Aorta (tissue), 5 donors: ENCODE results near the gene KNDC1. TPM values are rescaled to one million over a fixed set of nuclear protein-coding genes. Genes with fewer than 3 reads are reported as not detected.

Experiments
- ATAC-seq: fragments of 200-7000 bp; cut with Tn5 transposase; one replicate; pipeline ENCODE4 v1.9.1; 2022; ENCODE audit warnings: moderate library complexity; ENCODE audit not compliant: low FRiP score
- DNase-seq, 2 donors: peaks; one replicate each; pipeline ENCODE4 v3.0.0-alpha.2; 2020
- H3K27ac ChIP-seq, 2 donors: one replicate each; pipeline ENCODE4 v1.5.1; 2013; ENCODE audit warnings: low read length in 2 of 2, mild to moderate bottlenecking in 2 of 2, moderate library complexity in 2 of 2, control low read depth in 1 of 2, inconsistent platforms in 1 of 2, low read depth in 1 of 2
- H3K27me3 ChIP-seq, 2 donors: one replicate each; pipeline ENCODE4 v1.6.1; 2013; ENCODE audit warnings: control low read depth in 1 of 2, low read length in 1 of 2, mild to moderate bottlenecking in 1 of 2, moderate library complexity in 1 of 2; ENCODE audit not compliant: insufficient read depth in 2 of 2, control insufficient read depth in 1 of 2
- H3K36me3 ChIP-seq, 2 donors: one replicate each; pipeline ENCODE4 v1.6.1; 2013; ENCODE audit warnings: control low read depth in 1 of 2, low read length in 1 of 2, mild to moderate bottlenecking in 1 of 2; ENCODE audit not compliant: insufficient read depth in 2 of 2, control insufficient read depth in 1 of 2
- H3K4me1 ChIP-seq, 2 donors: one replicate each; pipeline ENCODE4 v1.6.1; 2013; ENCODE audit warnings: low read length in 2 of 2, control low read depth in 1 of 2, mild to moderate bottlenecking in 1 of 2, moderate library complexity in 1 of 2; ENCODE audit not compliant: insufficient read depth in 2 of 2, control insufficient read depth in 1 of 2
- H3K4me3 ChIP-seq, 2 donors: one replicate each; pipeline ENCODE4 v1.5.1; 2013; ENCODE audit warnings: low read length in 2 of 2, control low read depth in 1 of 2, mild to moderate bottlenecking in 1 of 2
- H3K9me3 ChIP-seq: one replicate; pipeline ENCODE4 v1.6.1; 2013; ENCODE audit warnings: mild to moderate bottlenecking, low read length; ENCODE audit not compliant: control insufficient read depth
- WGBS, 2 donors: extraction: QIAGEN DNeasy Blood & Tissue Kit; methylation state at CpG; one replicate each; pipeline ENCODE4 v1.1.7; 2013; 5-methylcytosine and 5-hydroxymethylcytosine counted together
- intact Hi-C, 2 donors: fragments of 100-400 bp; cut with DNase I; formaldehyde crosslinking; loops; one replicate each; pipeline versions ENCODE4 v1.14.2 to v1.15.0; 2022
- polyA plus RNA-seq, 2 donors: library from polyadenylated mRNA; stranded (reverse); fragments of 200-250 nt; gene quantifications; one replicate each; pipeline ENCODE4 v1.2.3, GENCODE V29; 2013
- total RNA-seq, 2 donors: library from RNA; stranded (reverse); fragmentation: NEBNext Ultra II Directional; extraction: Animal tissue kit (Norgen Biotek cat#: 25700); gene quantifications; one replicate each; pipeline ENCODE4 v1.2.1, GENCODE V29; 2021
- donor health status: healthy with polysubstance abuse.
- donor health status: Bipolar disorder and iron deficiency.
- donor health status: DM: no; HTN: no; CAD: no.
- donor health status: DM: no; HTN: no; CAD: no.
- donor health status: DM: yes; HTN: yes; CAD: no.

The KNDC1 gene
- total and polyA plus RNA-seq, 4 donors: 0.05 to 0.36 (median 0.19) TPM

- Histone ChIP-seq H3K4me3 (no peak overlapping the region), H3K27me3 (no peaks in the 10 kb centered on the region), H3K4me1 (no peaks in the 10 kb centered on the region), H3K36me3 (no peaks in the 10 kb centered on the region), H3K27ac (no peak overlapping the region), H3K9me3 (no peaks in the 10 kb centered on the region)
- ATAC-seq (no peak), DNase-seq (no peak)
- intact Hi-C loops: no loop called here
- WGBS, 2 donors: 91 to 92% methylated on average over 65 to 66 of the region's 66 CpGs
Measured at GRCh38 chr10:133182791-133183645, 23.0 kb downstream of the KNDC1 start.

- no peak overlapping the region for H3K4me3 ChIP-seq
- intact Hi-C loops: no loop called here
- WGBS, 2 donors: 87 to 89% methylated on average over 21 of the region's 21 CpGs
- no peak for DNase-seq
- no peaks in the 10 kb centered on the region for H3K4me1 ChIP-seq
- H3K27ac ChIP-seq: no peak overlapping the region
- no peaks in the 10 kb centered on the region for H3K9me3 ChIP-seq
- H3K27me3 ChIP-seq: no peaks in the 10 kb centered on the region
- no peak for ATAC-seq
- no peaks in the 10 kb centered on the region for H3K36me3 ChIP-seq
Measured at GRCh38 chr10:133183646-133184378, 23.8 kb downstream of the KNDC1 start.

- intact Hi-C loops: no loop called here
- H3K9me3 ChIP-seq: no peaks in the 10 kb centered on the region
- no peak for ATAC-seq
Measured at GRCh38 chr10:133184591-133185244, 24.7 kb downstream of the KNDC1 start.

GRCh38 chr10:133185421-133185820 is 25.4 kb downstream of the KNDC1 start:
- Histone ChIP-seq H3K36me3 (no peaks in the 10 kb centered on the region), H3K9me3 (no peaks in the 10 kb centered on the region), H3K4me3 (no peak overlapping the region), H3K27ac (no peak overlapping the region), H3K27me3 (no peaks in the 10 kb centered on the region), H3K4me1 (no peaks in the 10 kb centered on the region)
- 74 to 79% methylated on average over 11 of the region's 11 CpGs for WGBS, 2 donors
- intact Hi-C loops: no loop called here
- ATAC-seq: no peak
- DNase-seq: no peak

More at GRCh38 chr10:133184591-133185244, 24.7 kb downstream of the KNDC1 start:
- no peaks in the 10 kb centered on the region for H3K4me1 ChIP-seq
- H3K4me3 ChIP-seq: no peak overlapping the region
- H3K27ac ChIP-seq: no peak overlapping the region
- no peaks in the 10 kb centered on the region for H3K36me3 ChIP-seq
- DNase-seq: no peak
- H3K27me3 ChIP-seq: no peaks in the 10 kb centered on the region
- WGBS, 2 donors: 86 to 88% methylated on average over 23 of the region's 23 CpGs

GRCh38 chr10:133185916-133186315 is 25.9 kb downstream of the KNDC1 start:
- no peak for ATAC-seq
- no peak for DNase-seq
- Histone ChIP-seq H3K36me3 (no peaks in the 10 kb centered on the region), H3K27ac (no peak overlapping the region), H3K9me3 (no peaks in the 10 kb centered on the region), H3K4me1 (no peaks in the 10 kb centered on the region), H3K4me3 (no peak overlapping the region), H3K27me3 (no peaks in the 10 kb centered on the region)
- intact Hi-C loops: no loop called here
- 55 to 68% methylated on average over 15 to 27 of the region's 27 CpGs for WGBS, 2 donors

GRCh38 chr10:133186416-133187090 is 26.5 kb downstream of the KNDC1 start:
- no peaks in the 10 kb centered on the region for H3K27me3 ChIP-seq
- no peak overlapping the region for H3K4me3 ChIP-seq
- WGBS, 2 donors: 62 to 78% methylated on average over 34 of the region's 34 CpGs

GRCh38 chr10:133187091-133187905 is 27.3 kb downstream of the KNDC1 start:
- Histone ChIP-seq H3K27me3 (no peaks in the 10 kb centered on the region), H3K27ac (no peak overlapping the region), H3K4me3 (no peak overlapping the region), H3K4me1 (no peaks in the 10 kb centered on the region), H3K9me3 (peaks cover 2% of the 10 kb centered on the region), H3K36me3 (no peaks in the 10 kb centered on the region)
- DNase-seq (no peak), ATAC-seq (no peak)
- 88 to 92% methylated on average over 38 of the region's 38 CpGs for WGBS, 2 donors
- intact Hi-C loops: no loop called here

More at GRCh38 chr10:133186416-133187090, 26.5 kb downstream of the KNDC1 start:
- no peaks in the 10 kb centered on the region for H3K4me1 ChIP-seq
- no peaks in the 10 kb centered on the region for H3K36me3 ChIP-seq
- intact Hi-C loops: no loop called here
- no peak for DNase-seq
- no peaks in the 10 kb centered on the region for H3K9me3 ChIP-seq
- no peak overlapping the region for H3K27ac ChIP-seq
- ATAC-seq: no peak
